IPS DF 6.9 (cell line): ENCODE measurements around the gene MICAL2.

Experiments
- DNase-seq: peaks from one replicate; pipeline ENCODE4 v3.0.0-alpha.2; 2013; ENCODE audit warnings: low read depth, low spot score
- H3K27ac ChIP-seq: one replicate; pipeline ENCODE4 v1.5.1; 2013; ENCODE audit warnings: low read length, control low read depth
- H3K27me3 ChIP-seq: 2 replicates; pipeline ENCODE4 v1.6.1; 2013; ENCODE audit warnings: mild to moderate bottlenecking, low read length; ENCODE audit not compliant: control insufficient read depth, insufficient read depth
- H3K36me3 ChIP-seq: 2 replicates; pipeline ENCODE4 v1.6.1; 2013; ENCODE audit warnings: low read length; ENCODE audit not compliant: control insufficient read depth, insufficient read depth
- H3K4me1 ChIP-seq: 2 replicates; pipeline ENCODE4 v1.6.1; 2013; ENCODE audit warnings: low read length; ENCODE audit not compliant: control insufficient read depth, insufficient read depth
- H3K4me3 ChIP-seq: 2 replicates; pipeline ENCODE4 v1.5.1; 2013; ENCODE audit warnings: mild to moderate bottlenecking, low read length
- H3K9me3 ChIP-seq: 2 replicates; pipeline ENCODE4 v1.6.1; 2013; ENCODE audit warnings: low read length, inconsistent platforms; ENCODE audit not compliant: control insufficient read depth, insufficient read depth
- WGBS: extraction: QIAGEN DNeasy Blood & Tissue Kit; methylation state at CpG from one replicate; pipeline ENCODE4 v1.1.7; 2013; ENCODE audit warnings: mixed read lengths, missing lambda C conversion rate; ENCODE audit not compliant: insufficient read length, insufficient coverage; 5-methylcytosine and 5-hydroxymethylcytosine counted together

MICAL2 gene

DNA sequence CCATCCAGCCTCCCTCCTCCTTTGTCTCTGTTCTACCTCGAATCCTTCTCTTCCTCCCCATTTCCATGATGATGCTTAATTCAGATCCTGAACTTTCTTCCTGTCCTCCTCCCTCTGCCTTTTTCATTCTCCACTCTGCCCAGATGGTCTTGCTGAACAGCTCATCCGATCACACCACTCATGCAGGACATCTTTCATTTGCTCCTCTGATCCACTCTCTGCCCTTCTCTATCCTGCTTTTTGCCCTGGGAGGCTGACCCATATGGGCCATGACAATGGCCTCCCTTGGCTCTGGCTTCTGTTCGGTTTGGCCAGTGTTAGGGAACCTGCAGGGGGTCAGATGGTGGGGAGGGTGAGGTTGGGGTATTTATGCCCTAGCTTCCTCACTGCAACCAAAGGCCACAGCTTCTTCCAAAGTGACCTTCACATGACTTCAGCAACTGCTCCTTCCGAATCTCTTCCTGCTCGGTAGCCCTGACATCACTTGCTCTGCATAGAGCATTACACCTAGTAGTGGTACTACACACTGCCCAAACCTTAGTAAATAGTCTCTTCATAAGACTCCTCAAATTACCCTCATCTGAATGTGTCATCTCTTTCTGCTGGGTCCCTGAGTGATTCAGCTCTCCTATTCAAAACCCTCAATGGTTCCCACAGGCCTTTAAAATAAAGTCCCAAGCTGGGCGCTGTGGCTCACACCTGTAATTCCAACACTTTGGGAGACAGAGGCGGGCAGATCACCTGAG is 32.7 kb upstream of the MICAL2 start:
- Histone ChIP-seq H3K27me3 (no peaks in the 10 kb centered on the region), H3K4me3 (no peak overlapping the region), H3K27ac (no peak overlapping the region), H3K4me1 (no peaks in the 10 kb centered on the region), H3K9me3 (no peaks in the 10 kb centered on the region), H3K36me3 (no peaks in the 10 kb centered on the region)
- WGBS, result no CpG with 5 or more reads among the region's 7 CpGs
- no peak for DNase-seq

DNA sequence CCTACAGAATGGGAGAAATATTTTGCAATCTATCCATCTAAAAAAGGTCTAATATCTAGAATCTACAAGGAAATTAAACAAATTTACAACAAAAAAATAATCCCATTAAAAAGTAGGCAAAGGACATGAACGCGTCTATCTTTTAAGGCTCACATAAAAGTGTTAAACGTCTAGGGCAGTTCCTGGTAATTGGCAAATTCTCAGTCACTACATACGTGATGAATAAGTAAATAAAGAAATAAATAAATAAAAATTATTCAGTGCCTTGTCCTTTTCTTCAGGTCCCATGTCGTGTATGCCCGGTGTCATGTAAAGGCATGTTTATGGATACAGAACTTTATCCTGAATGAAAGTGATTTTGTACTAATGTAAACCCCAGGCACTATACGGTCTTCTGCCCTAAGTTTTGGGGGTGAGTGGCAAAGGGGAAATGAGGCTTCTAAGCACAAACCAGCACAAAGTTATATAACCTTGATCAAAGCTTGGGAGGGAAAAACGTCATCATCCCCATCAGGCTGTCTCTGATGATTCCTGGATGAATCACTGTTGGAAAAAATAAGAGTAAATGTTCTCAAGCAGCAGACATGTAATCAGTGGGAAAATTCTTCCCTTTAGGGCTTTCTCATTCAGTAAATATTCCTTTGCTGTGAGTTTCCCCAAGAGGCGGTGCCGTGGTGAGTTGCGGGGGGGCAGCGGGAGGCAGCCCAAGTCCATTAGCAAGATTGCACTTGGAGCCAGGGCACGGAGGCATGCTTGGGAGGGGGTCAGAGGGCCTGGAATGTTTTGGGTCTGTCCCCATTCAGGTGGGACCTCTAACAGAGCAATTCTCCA is 30.4 kb upstream of the MICAL2 start:
- Histone ChIP-seq H3K9me3 (no peaks in the 10 kb centered on the region), H3K4me3 (no peak overlapping the region), H3K27me3 (no peaks in the 10 kb centered on the region), H3K27ac (no peak overlapping the region), H3K36me3 (no peaks in the 10 kb centered on the region), H3K4me1 (no peaks in the 10 kb centered on the region)
- no peak for DNase-seq
- no CpG with 5 or more reads among the region's 13 CpGs for WGBS

DNA sequence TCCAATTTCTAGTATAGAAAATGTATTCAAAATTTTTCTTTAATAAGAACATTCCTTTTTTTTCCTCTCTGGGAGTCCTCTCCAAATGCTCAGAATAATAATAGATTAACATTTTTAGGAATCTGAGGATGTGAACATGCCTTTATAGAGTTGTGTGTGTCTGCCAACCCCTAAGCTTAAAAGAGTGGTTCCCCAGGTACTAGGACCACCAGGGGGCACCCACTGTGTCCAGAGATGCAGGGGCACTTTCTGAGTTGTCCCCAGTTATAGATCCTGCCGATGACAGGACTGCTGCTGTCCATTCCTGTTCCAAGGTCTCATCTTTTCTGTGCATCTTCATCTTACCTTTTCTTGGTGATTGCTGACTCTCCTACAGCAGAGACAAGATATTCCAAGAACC is 27.0 kb upstream of the MICAL2 start:
- Histone ChIP-seq H3K4me1 (no peaks in the 10 kb centered on the region), H3K9me3 (no peaks in the 10 kb centered on the region), H3K27me3 (no peaks in the 10 kb centered on the region), H3K36me3 (no peaks in the 10 kb centered on the region), H3K27ac (no peak overlapping the region), H3K4me3 (no peak overlapping the region)
- no CpG with 5 or more reads among the region's 1 CpG for WGBS
- DNase-seq, result no peak

DNA sequence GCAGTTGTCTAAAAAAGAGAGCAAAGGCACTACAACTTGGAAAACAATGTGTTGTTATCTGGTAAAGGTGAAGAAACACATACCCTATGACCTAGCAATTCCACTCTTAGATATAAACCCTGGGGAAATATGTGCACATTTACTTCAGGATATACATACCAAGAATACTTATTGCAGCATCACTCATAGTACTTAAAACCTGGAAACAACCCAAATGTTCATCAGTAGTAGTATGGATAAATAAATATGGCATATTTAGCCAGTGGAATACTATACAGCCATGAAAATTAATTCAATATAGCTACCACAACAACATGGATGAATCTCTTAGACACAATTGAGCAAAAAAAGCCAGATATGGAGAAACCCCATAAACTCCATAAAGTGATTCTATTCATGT is 26.1 kb upstream of the MICAL2 start:
- H3K4me1 ChIP-seq, result no peaks in the 10 kb centered on the region
- H3K4me3 ChIP-seq, result no peak overlapping the region
- no peaks in the 10 kb centered on the region for H3K36me3 ChIP-seq
- DNase-seq, result no peak
- H3K9me3 ChIP-seq, result no peaks in the 10 kb centered on the region
- no peaks in the 10 kb centered on the region for H3K27me3 ChIP-seq
- H3K27ac ChIP-seq, result no peak overlapping the region

GRCh38 chr11:12085371-12086251 is 24.8 kb upstream of the MICAL2 start:
- H3K36me3 ChIP-seq, result no peaks in the 10 kb centered on the region
- no peak overlapping the region for H3K4me3 ChIP-seq
- H3K4me1 ChIP-seq, result no peaks in the 10 kb centered on the region
- no peak for DNase-seq
- no peaks in the 10 kb centered on the region for H3K9me3 ChIP-seq
- H3K27me3 ChIP-seq, result no peaks in the 10 kb centered on the region
- WGBS, result no CpG with 5 or more reads among the region's 11 CpGs
- no peak overlapping the region for H3K27ac ChIP-seq

- Histone ChIP-seq H3K9me3 (no peaks in the 10 kb centered on the region), H3K4me1 (no peaks in the 10 kb centered on the region), H3K27ac (no peak overlapping the region), H3K36me3 (no peaks in the 10 kb centered on the region), H3K4me3 (no peak overlapping the region), H3K27me3 (no peaks in the 10 kb centered on the region)
- no CpG with 5 or more reads among the region's 3 CpGs for WGBS
- no peak for DNase-seq
Observed at GRCh38 chr11:12086271-12087074, 23.9 kb upstream of the MICAL2 start.

DNA sequence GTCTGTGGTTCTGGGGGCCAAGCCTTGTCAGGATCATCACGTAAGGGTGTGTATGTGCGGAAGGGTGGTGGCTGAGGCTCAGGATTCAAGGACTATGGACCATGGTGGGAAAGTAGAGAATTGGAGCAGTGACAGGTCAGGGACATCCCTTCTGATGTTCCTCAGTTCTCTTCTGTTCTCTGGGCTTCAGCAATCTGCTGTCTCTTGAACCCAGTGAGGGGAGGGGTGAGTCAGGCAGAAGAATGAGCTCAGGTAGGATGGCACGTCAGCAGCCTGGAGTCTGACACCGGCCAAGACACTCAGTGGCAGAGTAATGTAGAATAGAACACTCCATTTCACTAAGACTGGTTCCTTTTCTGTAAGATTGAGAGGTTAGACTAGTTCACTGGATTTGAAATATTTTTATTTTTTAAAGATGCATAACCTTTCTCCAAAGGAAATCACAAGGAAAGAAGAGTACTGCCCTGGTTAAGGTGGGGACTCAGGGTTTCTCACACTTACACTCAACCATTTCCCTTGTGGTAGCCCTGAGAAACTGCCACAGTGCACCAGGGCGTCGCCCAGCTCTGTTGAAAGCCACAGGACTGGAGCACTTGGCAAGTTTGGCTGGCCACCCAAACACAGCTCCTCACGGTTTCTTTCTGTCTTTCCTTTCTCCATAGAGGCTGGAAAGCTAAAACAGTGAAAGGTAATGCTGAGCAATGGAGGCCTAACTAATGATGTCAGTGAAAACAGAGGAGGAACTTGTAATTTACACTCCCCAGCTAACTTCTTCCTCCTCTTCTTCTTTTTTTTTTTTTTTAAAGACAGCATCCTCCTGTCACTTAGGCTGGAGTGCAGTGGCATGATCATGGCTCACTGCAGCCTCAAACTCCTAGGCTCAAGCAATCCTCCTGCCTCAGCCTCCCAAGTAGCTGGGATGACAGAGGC is 23.1 kb upstream of the MICAL2 start:
- H3K4me3 ChIP-seq, result no peak overlapping the region
- H3K9me3 ChIP-seq, result no peaks in the 10 kb centered on the region
- WGBS, result no CpG with 5 or more reads among the region's 7 CpGs
- no peak for DNase-seq
- H3K36me3 ChIP-seq, result no peaks in the 10 kb centered on the region
- no peaks in the 10 kb centered on the region for H3K27me3 ChIP-seq
- no peak overlapping the region for H3K27ac ChIP-seq
- no peaks in the 10 kb centered on the region for H3K4me1 ChIP-seq

- WGBS, result no CpG with 5 or more reads among the region's 7 CpGs
- H3K4me3 ChIP-seq, result no peak overlapping the region
- no peaks in the 10 kb centered on the region for H3K36me3 ChIP-seq
- DNase-seq, result no peak
- H3K27ac ChIP-seq, result no peak overlapping the region
- H3K4me1 ChIP-seq, result peaks cover 3% of the 10 kb centered on the region; the same call in 1 of the 2 replicates
- H3K9me3 ChIP-seq, result no peaks in the 10 kb centered on the region
- no peaks in the 10 kb centered on the region for H3K27me3 ChIP-seq
Observed at GRCh38 chr11:12088047-12088481, 22.3 kb upstream of the MICAL2 start.

DNA sequence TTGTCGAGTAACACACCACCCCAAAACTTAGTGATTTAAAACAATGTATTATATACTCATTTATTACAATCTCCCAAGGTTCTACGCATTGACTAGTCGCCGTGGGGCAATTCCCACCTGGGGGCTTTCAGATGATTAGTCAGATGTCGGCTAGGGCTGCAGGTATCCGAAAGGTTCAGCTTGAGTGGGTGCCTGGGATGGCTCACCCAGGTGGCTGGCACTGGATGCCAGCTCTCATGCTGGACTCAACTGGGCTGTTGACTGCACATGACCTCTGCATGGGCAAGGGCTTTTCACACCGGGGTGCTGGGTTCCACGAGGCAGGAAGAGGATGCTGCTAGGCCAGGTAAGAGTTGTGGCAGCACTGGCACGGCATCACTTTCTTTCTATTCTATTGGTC is 21.9 kb upstream of the MICAL2 start:
- H3K36me3 ChIP-seq, result no peaks in the 10 kb centered on the region
- no peaks in the 10 kb centered on the region for H3K9me3 ChIP-seq
- WGBS, result no CpG with 5 or more reads among the region's 9 CpGs
- H3K27me3 ChIP-seq, result no peaks in the 10 kb centered on the region
- H3K27ac ChIP-seq, result no peak overlapping the region
- DNase-seq, result no peak
- H3K4me3 ChIP-seq, result no peak overlapping the region
- H3K4me1 ChIP-seq, result peaks cover 3% of the 10 kb centered on the region; the same call in 1 of the 2 replicates
